GM19043 (cell line): ENCODE measurements around the gene RAPSN.

Experiments used
- ATAC-seq: cut with Tn5 transposase; IDR thresholded peaks from one replicate; pipeline ENCODE4 v1.9.1; 2021; ENCODE audit warnings: low read depth; ENCODE audit not compliant: unreplicated experiment

Gene RAPSN

DNA sequence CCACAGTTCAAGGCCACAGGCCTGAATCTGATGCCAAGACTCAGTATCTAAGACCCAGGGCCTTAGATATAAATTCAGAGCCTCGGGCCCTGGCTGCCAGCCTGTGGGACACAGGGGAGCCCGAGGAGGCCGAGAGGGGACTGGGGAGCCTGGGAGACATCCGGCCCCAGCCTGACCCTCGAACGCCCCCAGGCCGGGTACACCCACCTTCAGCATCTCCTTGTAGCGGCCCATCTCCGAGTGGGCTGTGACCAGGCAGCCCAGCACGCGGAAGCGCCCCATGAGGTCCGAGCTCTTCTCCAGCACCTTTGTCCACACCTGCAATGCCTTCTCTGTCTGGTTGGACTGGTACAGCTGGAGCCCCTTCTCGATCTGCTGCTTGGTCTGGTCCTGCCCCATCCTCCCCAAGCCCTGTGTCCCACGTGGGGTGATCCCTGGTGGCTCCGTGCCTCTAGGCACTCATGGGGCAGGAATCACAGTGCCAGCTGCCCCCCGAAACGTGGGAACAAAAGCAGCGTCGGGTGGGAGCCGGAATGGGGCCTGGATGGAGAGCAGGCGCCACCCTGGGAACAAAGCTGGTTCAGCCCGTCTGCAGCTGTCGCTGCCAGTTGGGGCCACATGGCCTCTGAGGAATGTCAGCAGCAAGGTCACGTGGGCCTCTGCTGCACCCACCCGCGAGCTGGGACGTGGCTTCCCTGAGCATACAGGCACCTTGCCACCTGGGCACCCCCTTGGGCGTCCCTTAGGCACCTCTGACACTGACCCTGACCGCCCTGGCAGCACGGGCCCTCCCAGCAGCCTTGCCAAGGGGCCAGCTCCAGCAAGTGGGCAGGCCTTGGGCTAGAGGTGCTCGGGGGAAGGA lies at the start of gene RAPSN:
Gene RAPSN (minus strand): TSS at position 571 of the 862 bp plus-strand sequence. CDS start 172 bp downstream, at position 399.
- no peak for ATAC-seq

DNA sequence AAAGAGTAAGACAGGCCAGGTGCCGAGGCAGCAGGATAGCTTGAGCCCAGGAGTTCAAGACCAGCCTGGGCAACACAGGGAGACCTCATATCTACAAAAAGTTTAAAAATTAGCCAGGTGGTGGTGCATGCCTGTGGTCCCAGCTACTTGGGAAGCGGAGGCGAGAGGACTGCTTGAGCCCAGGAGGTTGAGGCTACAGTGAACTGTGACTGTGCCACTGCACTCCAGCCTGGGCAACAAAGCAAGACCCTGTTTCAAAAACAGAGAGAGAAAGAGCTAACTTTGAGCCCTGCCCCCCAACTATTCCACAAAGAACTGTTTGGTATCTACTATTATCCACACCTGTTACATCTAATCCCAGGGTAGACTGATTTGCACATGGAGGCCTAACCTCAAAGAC lies 49.2 kb upstream of the RAPSN start:
- no peak for ATAC-seq

DNA sequence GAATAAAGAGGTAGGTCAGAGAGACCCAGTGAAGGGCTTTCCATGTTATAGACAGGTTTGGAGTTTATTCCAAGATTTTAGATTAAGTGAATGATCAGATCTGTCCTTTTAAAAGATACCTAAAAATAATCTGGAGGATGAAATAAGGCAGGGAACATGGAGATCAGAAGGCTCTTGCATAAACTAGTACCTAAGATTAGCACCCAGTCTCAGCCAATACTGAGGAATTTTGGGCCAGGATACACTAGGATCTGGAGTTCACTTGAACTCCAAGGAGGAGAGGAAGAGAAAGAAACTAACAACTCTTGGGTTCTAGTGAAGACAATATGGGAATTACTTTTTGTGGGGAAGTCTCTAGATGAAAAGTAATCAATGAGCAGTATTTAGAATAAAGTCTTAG lies 47.9 kb upstream of the RAPSN start:
- ATAC-seq: no peak

DNA sequence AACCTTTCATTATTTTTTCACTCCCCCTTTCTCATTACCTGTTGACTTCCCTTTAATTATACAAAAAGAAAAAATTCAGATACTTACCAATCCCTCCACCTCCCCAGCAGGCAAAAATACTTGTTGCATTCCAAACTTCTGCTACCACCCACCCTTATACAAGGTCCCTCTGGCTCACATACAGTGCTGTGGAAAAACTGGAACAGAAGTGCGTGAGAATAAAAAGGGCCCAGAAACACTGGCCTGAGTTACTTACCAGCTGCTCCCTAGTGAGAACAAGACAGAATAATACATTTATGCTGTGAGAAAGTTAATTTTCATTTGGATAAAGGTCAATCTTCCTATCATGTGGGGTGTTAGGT lies 46.9 kb upstream of the RAPSN start:
- no peak for ATAC-seq

DNA sequence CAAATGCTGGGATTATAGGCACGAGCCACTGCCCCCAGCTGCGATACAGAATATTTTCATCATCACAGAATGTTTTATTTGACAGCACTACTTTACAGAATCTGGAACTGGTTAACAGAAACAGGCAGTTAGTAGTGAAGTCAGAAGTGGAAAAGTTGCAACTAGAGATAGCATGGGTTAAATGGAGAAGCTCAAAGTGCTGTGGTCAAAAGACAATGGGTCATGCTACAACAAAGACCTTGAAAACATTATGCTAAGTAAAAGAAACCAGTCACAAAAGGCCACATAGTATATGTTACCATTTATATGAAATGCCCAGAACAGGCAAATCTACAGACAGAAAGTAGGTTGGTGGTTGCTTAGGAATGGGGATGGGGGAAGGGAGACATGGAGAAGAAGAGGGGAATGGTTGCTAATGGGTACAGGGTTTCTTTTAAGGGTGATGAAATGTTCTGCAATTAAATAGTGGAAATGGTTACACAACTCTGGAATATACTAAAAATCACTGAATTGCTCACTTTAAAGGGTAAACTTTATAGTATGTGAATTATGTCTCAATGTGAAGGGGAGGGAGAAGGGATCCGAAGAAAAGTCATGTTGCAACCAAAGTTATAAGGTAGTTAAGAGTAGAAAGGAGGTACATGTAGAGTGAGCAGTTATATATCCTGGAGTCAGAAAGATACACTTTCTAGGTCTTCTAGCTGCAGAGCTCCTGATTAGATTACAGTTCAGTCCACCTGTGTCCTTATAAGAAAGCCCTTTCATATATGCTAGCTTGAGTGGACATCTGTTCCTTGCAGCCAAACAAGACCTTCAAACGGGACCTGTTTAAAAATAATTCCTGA lies 46.3 kb upstream of the RAPSN start:
- no peak for ATAC-seq

DNA sequence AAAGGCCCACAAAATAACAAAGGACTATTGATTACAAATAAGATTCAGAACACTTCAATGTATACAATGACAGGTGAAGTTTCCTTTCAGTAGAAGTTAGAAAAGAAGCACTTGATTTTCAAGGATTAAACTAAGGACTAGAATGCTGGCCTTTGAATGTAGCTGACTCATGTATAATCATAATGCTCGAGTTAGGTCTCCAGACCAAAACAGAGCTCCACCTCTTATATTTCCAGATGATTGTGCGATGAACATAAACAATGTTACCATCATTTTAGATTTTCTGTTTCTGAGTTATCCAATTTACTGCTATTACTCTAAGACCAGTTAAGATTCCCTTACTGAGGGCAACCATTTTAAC lies 40.4 kb upstream of the RAPSN start:
- ATAC-seq: no peak

DNA sequence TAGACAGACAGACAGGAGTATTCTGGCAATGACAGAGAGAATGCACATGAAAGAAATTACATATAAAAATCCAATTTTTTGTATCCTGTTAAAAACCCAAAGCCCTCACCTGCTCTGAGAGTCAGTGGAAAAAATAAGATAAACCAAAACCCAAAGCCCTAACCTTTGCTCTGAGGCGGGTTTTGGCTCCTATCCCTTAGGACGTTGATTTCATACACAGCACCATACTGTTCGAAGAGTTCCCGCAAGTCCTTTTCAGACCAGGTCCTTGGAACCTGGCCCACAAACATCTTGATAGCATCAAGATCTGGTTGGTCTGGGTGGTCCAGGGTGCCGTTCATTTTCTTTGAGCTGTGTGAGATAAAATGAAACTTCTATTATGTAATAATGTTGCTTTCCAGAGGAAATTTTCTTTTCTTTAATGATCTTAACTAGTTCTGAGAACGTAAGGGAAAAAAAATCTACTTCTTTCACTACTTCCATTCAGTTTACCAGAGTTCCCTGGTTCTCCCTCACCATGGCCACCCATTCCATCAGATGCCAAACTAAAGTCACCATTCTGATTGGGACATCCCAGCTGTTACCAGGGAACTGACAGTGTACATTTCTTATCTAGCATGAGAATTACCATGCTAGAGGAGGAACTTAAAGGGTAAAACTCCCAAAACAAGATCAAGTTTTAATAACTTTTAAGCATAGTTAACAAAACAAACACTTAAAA lies 39.9 kb upstream of the RAPSN start:
- no peak for ATAC-seq

DNA sequence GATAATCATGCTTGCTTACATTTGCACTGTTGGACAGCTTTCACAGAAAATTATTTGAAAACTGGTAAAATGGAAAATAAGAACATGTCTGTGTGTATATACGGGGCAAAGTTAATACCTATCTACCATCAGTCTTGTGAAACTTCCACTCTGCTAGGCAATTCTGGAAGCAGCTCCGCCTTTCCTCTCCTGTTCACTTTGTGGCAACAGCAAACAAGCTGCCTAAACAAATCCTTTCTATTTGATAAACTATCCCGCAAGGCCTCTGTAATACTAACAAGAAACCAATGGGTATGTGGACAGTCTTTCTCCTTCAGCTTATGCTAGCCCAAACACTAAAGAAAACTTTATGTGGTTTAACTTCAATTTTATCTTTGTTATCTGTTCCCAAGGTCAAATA lies 39.2 kb upstream of the RAPSN start:
- no peak for ATAC-seq

DNA sequence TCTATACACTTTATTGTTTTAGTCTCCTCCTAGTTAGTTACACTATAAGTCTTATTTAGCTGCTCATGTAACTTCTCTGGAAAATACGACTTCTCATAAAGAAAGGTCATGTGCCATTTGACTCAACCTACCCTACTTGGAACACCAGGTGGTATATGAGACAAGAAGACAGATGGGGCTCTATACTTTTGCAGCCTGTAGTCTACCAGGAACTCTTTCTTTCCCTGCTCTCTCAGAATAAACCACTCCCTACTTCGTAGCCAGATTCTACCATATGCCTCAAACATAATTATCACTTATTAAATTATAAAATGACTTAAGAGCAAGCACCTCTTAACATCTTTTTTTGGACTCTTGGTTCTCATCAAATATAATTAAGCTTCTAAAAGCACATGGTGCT lies 38.5 kb upstream of the RAPSN start:
- no peak for ATAC-seq

DNA sequence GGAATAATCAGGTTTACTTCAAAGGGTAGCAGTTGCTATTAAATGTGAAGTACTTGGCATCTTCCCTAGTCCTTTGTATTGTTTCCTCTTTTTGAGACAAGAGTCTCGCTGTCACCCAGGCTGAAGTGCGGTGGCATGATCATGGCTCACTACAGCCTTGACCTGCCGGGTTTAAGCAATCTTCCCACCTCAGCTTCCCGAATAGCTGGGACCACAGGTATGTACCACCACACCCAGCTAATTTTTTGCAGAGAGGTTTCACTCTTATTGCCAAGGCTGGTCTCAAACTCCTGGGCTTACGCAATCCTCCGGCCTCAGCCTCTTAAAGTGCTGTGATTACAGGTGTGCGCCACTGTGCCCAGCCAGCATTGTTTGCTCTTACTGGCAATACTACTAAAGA lies 36.2 kb upstream of the RAPSN start:
- no peak for ATAC-seq

DNA sequence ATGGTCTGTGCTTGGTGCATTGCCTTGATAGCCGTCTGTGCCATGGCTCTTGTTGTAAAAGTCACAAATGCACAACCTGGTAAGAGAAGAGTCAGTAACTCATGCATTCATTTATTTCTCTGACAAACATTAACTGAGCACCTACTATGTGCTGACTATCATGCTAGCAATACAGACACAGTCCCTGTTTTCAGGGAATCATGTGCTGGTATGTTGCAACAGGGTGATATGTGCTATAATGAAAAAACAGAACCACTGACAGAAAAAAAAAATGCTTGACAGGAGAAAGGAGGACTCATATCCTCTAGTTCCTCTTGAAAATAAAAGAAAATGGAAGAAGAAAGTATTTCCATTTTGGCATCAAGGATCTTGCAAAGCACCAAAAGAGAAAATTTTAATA lies 34.5 kb upstream of the RAPSN start:
- ATAC-seq: no peak

DNA sequence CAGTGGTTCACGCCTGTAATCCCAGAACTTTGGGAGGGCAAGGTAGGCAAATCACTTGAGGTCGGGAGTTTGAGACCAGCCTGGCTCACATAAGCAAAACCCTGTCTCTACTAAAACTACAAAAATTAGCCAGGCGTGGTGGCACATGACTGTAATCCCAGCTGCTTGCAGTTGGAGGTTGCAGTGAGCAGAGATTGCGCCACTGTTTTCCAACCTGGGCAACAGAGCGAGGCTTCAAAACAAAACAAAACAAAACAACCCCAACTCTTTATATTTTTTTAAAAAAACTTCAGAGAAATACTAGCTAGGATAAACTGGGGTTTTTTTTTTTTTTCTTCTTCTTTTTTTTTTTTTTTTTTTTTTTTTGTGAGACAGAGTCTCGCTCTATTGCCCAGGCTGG lies 31.8 kb upstream of the RAPSN start:
- no peak for ATAC-seq

DNA sequence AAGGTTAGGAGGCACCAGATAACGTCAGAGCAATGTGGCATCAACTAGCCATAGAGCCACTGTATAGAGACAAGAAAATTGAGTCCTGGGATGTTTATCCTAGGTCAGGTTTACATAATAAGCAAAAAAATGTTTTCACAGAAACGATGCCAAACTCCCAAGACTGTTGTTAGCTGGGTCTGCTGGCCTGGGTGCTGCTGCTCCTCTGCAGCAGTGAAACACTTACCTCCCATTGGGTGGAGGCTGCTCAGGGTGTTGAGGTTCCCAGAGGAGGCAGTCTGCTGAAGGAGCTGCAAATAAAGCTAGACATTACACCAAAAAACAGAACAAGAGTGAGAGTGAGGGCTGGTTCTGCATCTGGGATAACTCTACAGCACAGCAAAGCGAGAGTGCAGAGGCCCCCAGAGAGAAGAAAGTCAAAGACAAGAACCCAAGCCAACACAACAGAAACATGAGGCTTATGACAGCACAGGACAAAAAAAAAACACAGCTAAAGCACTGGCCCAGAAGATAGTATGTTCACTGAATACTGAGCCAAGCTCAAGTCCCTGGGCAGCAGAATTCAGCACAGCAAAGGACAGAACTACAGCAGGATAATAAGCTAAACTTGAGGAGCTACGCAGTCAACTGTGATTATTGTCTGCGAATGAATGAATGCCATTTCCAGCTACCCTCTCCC lies 29.9 kb upstream of the RAPSN start:
- ATAC-seq: no peak

DNA sequence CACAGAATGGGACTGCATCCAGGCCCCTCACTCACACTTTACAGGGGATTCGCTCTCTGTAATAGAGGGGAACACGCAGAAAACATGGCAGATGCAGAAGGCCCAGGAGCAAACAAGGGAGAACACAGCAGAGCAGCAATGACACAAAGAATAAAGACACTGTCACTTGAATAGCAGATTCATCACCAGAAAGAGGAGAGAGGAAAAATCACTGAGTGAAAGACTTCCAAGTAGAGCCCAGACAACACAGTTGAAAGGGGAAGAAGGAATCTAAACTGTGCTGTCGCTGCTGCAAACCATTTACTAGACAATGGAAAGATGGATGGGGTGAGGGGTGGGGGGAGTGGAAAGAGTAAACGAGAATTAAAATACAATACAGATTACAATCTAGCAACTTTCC lies 28.8 kb upstream of the RAPSN start:
- ATAC-seq: no peak

DNA sequence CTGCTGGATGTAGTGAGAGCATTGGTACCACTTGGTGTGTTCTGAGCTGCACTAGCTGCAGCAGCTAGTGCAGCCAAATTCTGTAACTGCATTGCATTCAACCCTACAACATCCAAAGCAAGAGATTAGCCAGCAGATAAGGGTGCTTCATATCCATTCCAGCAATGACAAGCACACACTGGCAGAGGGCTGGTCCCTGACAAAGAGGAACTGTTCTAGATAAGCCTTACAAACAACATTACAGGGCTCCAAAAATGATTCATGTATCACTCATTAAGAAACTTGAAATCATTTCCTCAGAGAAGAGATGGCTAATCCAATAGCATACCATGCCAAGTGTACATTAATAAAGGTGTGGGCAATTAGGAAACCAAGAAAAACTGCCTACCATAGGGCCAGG lies 28.4 kb upstream of the RAPSN start:
- ATAC-seq: no peak

DNA sequence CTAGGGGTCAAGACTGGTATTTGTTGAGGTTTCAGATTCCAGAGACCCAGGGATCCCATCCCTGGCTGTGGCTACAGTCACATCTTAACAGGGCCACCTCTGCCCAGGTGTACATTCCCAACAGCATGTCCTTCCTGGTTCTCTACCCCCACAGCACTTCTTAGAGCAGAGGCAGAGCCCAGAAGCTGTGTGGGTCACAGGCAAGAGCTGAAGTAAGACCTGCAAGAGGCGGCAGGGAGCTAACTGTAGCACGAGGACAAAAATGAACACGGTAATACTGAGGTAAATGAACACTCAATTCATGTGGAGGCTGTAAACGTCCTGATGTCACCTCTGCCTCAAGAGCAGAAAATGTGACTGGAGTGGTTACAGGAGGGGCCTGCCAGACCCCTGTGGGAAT lies 21.7 kb upstream of the RAPSN start:
- ATAC-seq: no peak

DNA sequence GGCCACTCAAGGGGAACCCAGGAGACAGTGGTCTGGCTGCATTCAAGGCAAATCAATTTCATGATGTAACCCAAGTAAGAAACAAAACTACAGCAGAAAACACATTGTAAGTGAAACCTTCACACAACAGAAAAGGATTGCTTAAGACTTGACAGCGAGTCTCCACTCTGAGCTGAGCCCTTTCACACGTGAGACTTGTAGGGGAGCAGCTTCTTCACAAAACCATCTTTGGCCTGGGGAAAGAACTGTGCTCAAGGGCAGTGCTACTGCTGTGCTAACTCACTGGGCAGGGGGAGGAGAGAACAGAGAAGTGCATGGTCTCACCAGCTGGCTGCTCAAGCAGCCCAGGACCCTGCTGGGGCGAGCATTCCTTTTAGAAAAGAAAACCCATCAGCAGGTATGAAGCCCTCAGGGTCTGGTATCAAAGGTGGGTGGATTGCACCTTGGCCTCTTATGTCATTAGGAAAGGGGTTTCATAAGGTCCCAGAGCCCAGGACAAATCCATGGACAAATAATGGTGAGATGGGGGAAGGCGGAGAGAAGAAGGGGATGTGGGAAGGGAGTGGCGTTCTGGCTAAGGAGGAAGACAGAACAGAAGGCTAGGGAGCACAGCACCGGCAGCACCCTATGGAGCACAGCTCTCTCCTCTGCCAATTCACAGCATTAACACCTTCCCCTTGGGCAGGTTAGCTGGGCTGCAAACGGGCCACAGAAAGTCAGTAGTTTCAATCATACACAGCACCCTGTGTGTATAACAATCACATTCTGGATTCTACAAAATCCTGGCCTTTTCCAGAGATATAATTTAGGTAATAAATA lies 20.6 kb upstream of the RAPSN start:
- ATAC-seq: no peak

DNA sequence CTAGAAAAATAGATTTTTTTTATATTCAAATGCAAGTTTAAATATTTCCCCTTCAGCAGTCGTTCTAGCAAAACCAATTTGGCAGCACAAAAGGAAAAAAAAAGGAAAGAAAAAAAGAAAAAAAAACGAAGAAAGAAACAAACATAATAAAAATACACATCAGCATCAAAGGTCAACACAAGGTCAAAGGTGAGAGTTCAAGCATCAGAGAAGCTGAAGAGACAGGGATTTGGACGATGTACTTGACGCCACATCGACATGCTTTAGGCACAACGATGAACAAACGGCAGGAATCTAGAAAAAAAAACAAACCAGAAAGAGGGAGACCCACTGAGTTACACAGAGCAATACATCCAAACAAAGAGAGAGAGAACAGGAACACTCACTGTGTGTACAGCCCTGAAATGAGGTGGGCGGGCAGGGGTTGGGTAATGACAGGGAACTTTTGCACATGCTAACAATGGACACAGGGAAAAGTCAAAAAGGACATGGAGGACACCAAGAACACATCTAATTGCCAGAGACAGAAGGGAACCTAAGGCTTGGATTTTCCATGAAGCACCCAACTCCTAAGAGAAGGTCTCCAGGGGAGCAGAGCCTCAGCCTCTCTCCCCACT lies 19.8 kb upstream of the RAPSN start:
- ATAC-seq: no peak

DNA sequence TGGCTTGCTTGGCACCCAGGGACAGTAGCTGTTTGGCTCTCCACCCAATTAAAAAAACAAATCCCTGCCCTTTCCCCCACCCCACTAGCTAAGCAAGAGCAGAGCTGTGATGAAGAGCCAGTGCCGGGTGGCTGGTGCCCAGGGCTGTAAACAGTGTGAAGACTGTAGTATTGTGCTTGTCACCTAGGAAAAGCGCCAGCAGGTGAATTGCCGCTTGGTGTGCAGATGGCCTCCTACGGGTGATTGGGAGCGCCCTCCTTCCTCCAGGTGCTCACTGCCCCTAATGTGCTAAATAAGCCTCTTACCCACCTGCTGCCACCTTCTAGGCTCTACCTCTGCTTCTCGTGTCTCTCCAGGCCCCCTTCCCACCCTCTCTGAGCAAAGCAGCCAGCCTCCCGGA lies 18.4 kb upstream of the RAPSN start:
- ATAC-seq: no peak
